Measurements from ENCODE around the gene FERMT2.

FERMT2 gene, protein sequence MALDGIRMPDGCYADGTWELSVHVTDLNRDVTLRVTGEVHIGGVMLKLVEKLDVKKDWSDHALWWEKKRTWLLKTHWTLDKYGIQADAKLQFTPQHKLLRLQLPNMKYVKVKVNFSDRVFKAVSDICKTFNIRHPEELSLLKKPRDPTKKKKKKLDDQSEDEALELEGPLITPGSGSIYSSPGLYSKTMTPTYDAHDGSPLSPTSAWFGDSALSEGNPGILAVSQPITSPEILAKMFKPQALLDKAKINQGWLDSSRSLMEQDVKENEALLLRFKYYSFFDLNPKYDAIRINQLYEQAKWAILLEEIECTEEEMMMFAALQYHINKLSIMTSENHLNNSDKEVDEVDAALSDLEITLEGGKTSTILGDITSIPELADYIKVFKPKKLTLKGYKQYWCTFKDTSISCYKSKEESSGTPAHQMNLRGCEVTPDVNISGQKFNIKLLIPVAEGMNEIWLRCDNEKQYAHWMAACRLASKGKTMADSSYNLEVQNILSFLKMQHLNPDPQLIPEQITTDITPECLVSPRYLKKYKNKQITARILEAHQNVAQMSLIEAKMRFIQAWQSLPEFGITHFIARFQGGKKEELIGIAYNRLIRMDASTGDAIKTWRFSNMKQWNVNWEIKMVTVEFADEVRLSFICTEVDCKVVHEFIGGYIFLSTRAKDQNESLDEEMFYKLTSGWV

DNA sequence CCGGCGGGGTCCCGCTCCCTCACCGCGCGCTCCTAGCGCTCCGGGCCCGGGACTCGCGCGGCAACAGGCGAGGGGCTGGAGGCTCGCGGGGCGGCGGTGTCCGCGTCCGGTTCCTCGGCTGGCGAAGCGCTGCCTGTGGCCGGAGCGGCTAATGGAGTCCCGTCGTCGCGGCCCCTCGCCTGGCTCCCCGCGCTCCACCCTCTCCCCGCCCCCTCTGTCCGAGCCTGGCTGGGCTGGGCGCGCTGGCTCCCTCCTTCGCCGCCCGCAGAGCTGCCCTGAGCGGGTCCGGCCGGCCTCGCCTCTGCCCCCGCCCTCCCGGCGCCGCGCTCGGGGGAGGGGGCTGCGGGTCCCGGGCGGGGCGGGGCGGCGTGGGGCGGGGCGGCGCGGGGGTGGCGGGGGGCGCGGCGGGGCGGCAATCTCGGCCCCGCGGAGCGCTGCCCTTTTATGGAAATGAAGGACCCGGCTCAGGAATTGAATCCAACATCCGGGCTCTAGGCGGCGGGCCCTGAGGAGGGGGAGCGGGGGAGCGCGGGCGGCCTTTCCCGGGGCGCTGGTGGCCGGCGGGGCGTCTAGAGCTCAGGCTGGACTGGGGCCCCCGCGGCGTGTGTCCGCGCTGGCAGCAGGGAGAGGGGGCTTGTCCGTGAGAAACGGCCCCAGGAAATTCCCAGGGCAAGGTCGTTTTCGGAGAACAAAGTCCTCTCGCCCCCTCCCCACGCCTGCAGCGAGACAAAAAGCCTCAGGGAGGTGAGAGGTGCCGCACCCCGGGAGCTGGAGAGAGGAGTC lies at the start of gene FERMT2:
FERMT2 (minus strand) TSS at position 153 of the 783 bp plus-strand sequence. CDS start 482 bp downstream, outside the sequence.
- peak; percentile 27 for DNase-seq

DNA sequence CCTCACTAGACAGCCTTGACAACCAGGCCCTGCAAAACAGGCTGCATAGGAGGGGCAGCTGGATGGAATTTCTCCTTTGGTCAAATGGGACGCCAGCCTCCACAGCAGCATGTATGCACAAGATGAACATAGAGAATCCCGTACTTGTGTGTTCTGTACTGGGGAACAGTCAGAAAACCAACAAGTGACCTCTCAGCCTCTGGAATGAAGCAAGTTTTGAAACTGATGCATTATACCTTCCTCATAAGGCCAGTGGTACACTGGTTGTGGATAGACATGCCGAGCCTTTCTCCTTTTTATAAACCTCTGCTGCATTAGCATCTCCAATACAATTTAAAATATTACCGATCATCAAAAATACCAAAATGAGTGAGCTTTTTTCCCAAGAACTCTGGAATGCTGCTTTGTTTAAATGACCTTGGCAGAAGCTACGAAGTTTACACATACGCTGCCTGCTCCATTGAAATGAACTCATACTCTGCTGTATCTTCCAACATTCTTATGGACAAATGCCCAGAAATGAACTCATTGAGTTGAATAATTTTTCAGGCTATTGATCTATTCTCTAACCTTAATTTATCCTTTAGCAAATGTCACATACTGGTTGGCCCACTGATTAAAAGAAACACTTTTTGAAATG lies 47.6 kb upstream of the FERMT2 start:
- no peak for DNase-seq

DNA sequence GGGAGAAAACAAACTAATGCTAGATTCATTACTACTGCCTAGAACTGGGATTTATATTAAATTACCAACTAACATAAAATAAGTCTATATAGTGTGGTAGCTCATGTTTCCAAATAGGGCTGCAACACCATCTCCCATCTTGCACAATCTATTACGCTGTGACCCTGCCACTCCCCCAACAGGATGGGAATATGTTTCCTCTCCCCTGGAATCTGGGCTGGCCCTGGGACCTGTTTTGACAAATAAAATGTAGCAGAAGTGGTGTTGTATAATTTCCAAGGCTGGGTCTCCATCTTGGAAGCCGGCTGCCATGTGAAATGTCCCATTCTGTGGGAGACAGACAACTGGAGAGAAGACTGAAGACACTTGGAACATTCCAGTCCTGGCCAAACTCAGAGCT lies 45.6 kb upstream of the FERMT2 start:
- DNase-seq, result no peak

DNA sequence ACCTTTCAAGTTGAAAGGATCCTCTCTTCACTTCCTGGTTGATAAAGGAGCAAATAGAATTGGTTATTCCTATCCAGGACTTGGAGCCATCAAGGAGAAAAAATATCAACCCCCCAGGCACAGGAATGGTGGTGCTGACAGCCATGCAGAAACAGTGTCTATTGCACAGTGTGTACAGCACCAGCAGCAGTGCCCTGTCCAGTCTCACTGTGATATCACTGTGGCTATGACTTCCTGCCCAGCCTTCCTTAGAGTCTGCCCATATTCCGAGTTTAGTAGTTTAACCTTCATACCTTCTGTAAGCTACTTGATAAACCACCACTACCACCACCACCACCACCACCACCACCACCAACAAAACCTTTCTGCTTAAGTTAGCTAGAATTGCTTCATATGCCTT lies 45.1 kb upstream of the FERMT2 start:
- no peak for DNase-seq

DNA sequence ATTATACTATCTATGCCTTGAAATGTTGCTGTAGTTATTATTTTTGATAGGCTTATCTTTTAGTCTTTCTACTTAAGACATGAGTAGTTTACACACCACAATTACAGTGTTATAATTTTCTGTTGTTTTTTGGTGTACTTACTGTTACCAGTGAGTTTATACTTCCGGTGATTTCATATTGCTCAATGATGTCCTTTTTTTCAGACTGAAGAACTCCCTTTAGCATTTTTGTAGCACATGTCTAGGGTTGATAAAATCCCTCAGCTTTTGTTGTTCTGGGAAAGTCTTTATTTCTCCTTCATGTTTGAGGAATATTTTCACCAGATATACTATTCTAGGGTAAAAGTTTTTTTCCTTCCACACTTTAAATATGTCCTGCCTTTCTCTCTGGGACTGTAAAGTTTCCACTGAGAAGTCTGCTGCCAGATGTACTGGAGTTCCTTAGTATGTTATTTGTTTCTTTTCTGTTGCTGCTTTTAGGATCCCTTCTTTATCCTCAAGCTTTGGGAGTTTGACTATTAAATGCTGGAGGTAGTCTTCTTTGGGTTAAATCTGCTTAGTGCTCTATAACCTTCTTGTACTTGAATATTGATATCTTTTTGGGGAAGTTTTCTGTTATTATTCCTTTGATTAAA lies 41.5 kb upstream of the FERMT2 start:
- DNase-seq, result no peak

DNA sequence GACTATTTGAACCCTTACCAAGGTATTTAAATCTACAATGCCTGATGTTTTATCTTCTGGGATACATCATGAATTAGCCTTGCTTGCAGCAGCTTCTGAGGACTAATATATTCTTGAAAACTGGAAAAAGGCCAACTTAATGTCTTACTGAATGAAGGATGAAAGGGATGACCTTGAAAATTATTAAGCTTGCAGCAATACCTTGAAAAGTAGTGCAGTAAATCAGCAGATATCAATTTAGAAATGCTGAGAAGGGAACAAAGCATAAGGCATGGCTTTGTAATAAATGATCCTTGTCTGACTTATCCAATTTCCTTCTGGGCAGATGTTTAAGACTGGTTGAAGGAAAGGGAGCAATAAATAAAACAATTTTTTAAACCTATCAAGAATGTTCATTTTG lies 37.3 kb upstream of the FERMT2 start:
- no peak for DNase-seq

DNA sequence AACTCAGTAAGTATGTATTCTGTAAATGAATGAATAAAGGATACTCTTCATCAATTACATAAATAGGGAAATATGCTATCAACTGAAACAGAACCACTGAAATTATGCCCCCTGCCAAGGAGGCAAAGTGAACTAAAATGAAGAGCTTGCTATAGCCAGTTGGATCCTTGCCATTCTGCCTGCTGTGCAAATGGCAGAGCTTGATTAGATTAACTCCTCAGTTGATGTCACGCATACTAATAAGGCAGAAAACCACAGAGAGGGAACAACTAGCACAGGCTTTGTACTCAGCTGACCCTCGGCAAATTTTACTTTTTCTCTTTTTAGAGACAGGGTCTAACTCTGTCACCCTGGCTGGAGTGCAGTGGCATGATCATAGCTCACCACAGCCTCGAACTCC lies 36.7 kb upstream of the FERMT2 start:
- DNase-seq, result no peak

DNA sequence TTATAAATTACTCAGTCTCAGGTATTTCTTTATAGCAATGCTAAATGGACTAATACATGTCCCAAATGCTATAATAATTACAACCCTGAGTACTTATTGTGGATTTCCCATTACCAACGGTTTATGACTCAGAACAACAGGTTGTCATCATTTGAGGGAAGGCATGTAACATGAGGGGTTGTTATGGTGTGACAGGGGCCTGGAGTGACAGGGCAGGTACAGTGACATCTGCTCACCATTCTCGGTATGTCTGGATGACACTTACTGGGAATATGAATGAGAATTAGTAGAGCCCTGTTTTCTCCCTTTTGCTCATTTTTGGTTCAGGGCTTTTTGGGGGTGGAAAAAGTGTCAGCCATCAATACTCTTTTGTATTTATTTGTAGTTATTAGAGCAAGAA lies 36.2 kb upstream of the FERMT2 start:
- no peak for DNase-seq

DNA sequence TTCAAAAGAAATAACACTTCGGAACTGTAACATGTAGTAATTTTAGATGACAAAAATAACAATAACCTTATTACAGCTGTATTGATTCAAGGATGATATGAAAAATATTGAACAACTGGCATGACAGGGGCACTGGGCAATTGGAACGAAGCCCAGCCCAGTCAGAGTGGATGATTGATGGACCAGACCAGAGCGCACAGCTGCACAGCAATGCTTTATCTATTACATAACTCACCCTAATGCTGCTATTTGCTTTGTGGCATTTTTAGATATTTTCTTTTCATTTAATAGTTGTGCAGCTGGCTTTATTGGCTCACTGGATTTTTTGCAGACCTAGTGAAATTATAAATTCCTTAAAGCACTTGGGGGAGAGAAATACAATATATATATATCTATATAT lies 26.9 kb upstream of the FERMT2 start:
- no peak for DNase-seq

DNA sequence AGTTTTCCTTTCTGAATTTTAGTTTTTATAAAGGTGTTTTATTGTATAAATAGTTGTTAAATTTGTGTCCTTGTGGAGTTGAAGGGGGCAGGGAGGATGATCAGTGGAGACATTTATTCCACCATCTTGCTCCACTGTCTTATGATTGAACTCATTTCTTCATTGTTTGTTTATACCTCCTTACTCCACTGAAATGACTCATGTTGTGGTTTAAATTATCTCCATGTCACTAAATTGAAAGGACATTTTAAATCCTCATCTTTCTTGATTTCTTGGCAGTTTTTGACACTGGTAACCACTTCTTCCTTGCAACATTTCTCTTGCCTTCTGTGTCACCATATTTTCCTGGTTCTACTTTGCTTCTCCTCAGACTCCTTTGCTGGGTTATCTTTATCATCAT lies 23.6 kb upstream of the FERMT2 start:
- no peak for DNase-seq

DNA sequence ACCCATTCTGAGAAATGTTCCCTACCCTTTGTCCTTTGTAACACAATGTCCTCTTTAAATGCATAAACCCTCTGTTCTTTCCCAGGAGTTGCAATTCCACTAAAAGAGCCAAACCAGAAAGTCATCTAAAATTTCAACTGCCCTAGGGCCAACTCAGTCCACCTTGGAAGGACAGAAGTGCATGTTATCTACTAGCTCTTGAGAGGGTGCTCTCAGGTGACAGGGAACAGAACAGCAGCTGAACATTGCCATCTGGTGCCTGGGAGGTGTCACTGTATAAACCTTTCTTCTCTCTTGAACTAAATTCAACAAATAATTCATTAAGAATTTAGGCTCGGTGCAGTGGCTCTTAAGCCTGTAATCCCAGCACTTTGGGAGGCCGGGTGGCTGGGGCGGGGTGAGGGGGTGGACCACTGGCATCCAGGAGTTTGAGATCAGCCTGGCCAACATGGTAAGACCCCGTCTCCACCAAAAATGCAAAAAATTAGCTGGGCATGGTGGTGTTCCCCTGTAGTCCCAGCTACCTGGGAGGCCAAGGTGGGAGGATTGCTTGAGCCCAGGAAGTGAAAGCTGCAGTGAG lies 10.3 kb upstream of the FERMT2 start:
- peak; percentile 48 for DNase-seq

DNA sequence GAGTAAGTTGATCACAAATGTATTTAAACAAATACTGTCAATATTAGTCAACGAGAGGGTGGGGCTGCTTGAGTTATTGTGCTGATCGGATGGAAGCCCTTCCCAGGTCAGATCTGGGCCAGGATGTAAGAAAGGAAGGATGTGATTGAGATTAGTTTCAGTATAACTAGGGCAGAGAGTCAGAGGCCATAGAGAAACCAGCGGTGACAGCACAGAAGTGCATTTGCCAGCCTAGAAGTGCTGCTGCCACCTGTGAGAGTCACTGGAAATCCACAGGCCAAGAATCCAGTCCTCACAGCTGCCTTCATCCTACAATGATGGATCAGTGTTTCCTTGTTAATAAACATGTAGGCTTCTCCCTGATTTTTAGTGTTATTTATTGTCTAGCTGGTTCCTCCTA lies 9.8 kb upstream of the FERMT2 start:
- no peak for DNase-seq

DNA sequence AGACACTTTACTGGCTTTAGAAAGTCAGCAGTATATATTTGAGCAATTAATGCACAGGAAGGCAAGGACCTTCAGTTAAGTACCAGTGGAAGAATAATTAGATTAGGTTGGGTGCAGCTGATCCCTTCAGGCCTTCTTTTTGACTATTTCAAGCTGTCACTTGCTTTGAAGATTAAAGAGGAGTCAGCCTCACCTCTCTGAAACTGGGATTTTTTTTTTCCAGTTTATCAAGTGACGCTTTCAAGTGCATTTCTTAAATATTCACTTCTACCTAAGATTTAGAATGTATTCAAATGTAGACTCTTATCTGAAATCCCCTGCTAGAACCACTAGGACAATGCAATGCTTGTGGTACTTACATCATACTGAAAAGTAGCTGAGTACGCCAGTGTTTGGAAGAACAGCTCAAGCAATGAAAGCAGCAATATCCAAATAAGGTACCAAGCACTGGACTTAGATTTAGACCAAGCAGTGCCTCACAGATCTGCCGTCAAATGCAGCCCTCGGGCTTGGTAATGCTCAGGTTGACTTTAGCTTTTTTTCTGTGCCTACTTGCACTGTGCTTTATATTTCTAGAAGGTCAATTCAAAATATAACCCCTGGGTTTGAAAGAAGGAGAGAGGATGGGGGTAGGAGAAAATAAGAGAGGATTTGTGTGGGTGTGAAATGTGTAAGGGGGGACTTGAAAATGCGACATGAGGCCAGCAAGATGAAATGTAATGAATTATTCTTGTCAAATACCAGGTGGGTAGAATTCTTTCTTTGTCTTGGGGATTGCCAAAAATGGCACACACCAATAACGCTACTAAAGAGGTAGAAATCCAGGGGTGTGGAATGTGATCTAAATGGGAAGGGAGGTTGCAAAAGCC lies 3.7 kb upstream of the FERMT2 start:
- no peak for DNase-seq

DNA sequence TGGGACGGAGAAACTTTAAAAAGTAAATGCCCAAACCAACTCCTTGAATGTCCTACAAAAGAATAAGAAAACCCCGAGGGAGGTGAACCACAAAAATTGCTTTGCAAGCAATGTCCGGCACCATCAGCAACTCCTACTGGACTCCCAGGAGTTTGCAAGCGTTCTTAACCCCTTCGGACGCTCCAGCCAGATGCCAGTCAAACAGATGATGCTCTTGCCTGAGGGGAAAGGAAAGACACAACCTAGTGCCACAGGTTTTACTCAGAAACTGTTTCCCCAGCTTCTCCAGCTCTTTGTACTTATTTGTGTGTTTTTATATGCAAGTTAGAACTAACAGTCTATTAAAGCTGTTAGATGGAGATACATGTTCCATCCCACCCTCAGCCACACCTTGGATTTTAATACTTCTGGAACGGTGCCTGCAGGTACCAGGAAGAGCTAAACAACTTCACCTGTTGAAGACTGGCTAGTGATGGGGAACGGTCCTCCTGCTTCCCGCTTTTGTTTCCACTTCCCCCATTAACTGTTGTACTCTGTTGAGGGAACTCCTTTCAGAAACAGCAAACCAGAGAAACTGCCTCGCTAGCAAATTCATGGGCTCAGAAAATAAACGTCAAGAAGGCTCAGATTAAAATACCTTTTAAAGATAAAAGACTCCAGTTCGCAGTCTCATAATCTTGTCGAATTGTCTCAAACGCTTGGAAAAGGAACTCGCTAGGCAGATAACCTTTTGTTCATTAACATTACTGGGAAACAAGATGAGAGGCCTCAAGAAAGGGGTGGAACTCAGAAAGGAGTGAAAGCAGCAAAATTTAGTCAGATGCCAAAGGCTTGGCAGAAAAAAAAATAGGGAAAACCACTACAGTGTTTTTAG lies 1.1 kb upstream of the FERMT2 start:
- no peak for DNase-seq

DNA sequence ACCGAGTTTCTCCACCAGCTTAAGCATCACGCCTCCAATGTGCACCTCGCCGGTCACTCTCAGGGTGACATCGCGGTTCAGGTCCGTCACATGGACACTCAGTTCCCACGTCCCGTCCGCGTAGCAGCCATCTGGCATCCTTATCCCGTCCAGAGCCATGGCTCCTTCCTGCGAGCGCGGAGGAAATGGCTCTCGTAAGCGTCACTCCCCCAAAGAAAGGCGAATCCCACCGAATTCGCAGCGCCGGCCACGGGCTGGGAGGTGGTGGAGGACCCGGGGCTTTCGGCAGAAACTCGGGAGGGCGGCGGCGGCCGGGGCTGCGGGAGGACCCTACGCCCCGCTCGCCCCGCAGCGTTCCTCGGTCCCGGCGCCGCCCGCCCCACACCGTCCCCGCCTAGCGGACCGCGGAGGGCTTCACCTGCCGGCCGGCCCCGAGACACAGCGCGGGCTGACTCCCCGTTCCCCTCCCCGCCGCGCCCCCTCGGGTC lies 396 bp downstream of the FERMT2 start:
- DNase-seq, result peak; percentile 36

DNA sequence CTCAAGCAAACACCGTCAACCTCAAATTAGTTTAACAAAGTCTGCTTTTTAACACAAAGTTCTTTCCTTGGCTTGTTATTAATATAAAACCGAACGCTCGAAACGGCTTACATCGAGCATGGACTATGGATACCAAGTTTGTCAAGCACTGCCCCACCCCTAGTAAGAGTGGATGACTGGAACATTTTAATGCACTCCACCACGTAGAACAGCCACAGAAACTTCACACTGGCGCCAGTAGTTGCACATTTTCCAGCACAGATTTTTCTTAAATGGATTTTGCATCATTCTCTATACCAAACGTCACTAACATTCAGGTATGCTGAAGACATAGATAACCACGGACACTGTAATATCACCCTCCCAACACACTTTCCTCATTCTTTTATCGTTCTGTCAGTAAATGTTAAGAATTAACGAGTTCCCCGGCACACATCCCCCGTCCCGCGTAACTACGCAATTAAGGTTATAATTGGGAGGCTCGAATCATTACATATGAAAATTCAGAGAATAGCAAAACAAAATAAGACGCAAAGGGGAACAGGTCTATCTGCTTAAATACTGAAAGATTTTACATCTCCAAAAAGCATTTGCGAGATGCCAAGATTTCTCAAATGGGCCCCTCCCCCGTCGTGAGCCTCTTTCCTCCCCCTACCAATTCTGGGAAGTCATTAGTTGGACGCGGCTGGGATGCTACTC lies 990 bp downstream of the FERMT2 start:
- DNase-seq, result no peak

DNA sequence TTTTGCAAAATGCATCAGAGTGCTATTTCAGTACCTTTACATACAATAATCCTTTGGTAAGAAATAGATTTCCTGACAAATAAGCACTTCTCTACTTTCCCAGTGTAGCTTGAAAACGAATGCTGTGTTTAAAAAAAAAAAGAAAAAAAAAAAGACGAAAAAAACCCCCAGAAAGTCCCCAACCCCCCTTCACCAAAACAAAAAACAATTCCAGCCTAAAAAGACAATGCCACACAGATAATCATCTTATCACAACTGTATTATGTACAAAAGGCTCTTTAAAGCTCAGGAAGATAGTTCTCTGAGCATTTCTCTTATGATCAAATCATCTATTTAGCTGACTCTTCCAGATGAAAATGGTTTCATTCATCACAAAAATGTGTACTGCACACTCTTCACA lies 1.6 kb downstream of the FERMT2 start:
- no peak for DNase-seq

DNA sequence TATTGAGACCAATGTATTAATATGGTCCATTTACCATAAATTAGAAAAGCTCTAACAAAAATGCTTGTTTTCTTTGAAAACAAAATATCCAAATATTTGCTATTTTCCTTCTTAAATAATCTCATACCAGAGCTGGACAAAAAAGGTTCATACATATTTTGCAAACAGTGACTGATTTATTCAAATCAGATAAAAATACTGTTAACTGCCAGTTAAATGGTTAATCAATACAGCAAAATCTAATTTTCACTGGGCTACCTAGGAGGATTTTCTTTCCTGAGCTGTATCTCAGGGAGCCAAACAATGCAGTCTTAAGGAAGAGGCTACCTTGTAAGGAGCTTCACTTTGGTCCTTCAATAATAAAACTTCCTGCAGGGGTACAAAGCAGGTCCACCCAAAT lies 2.0 kb downstream of the FERMT2 start:
- DNase-seq, result no peak

DNA sequence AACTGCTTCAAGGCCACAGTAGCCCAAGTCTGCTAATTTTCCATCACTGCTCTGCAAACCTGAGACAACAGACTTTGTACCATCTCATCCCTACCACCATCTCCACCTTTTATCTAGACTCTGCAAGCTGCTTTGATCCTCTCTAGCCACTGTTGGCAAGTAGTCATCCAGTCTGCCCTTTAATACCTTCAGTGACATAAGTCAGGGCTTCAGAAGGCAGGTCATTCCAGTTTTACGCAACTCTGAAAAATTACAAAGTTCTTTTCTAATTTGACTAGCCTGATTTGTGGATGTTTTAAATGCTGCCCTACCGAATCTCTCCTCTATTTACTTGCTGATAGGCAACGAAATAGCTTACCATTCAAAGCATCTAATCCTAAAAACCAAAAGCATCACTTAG lies 2.8 kb downstream of the FERMT2 start:
- no peak for DNase-seq

DNA sequence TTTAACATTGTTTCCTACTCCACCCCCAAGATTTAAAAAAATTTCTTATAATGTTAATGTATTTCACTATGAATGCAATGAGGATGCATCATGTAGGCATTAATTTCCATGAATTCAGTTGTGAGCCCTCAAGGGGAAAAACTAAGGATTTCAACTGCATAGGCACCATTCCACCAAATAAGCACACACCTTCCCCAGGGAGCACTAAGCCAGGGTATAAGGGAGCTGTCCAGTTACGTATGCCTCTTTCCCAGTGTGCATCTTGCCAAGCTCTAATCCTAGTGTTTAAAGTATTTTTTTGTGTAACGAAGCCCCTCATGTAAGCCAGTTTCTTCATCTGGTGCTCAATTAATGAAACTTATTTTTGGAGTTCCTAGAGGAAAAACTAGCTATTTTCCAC lies 6.6 kb downstream of the FERMT2 start:
- DNase-seq, result no peak
